Neural cell (in vitro differentiated cells): ENCODE measurements around the gene NAAA. TPM values are rescaled to one million over a fixed set of nuclear protein-coding genes. Genes with fewer than 3 reads are reported as not detected.

Source experiments
- H2AFZ ChIP-seq: fragments of 200-600, 300-800 bp; sonication (generic), shearing (Covaris generic); 2 replicates; pipeline ENCODE4 v1.6.0; 2014; ENCODE audit warnings: low read depth, mild to moderate bottlenecking, antibody characterized with exemption, low read length, moderate library complexity
- H3F3A ChIP-seq: fragments of 200-600 bp; shearing (Covaris generic); 2 replicates; pipeline ENCODE4 v1.6.1; 2016; ENCODE audit warnings: mild to moderate bottlenecking, moderate library complexity, mixed read lengths, antibody characterized with exemption, low read length; ENCODE audit not compliant: insufficient read depth, poor library complexity, severe bottlenecking
- H3K27ac ChIP-seq: fragments of 200-600, 300-800 bp; sonication (generic), shearing (Covaris generic); 2 replicates; pipeline ENCODE4 v1.5.1; 2014; ENCODE audit warnings: mild to moderate bottlenecking, low read length, moderate library complexity
- H3K27me3 ChIP-seq: fragments of 300-800, 200-600 bp; sonication (generic), shearing (Covaris generic); 2 replicates; pipeline ENCODE4 v1.6.0; 2014; ENCODE audit warnings: mild to moderate bottlenecking, low read depth, low read length, moderate library complexity; ENCODE audit not compliant: insufficient read depth
- H3K36me3 ChIP-seq: fragments of 300-800, 200-600 bp; sonication (generic), shearing (Covaris generic); 2 replicates; pipeline ENCODE4 v1.5.1; 2014; ENCODE audit warnings: mild to moderate bottlenecking, antibody characterized with exemption, low read length, moderate library complexity; ENCODE audit not compliant: insufficient read depth
- H3K4me2 ChIP-seq: fragments of 300-800, 200-600 bp; sonication (generic), shearing (Covaris generic); 2 replicates; pipeline ENCODE4 v1.6.0; 2014; ENCODE audit warnings: mild to moderate bottlenecking, low read length
- H3K4me3 ChIP-seq: fragments of 300-800, 200-600 bp; sonication (generic), shearing (Covaris generic); 2 replicates; pipeline ENCODE4 v1.5.1; 2014; ENCODE audit warnings: mild to moderate bottlenecking, low read length, moderate library complexity
- H3K79me2 ChIP-seq: fragments of 200-600 bp; shearing (Covaris generic); replicated peaks from 2 replicates; pipeline ENCODE4 v1.6.0; 2014; ENCODE audit warnings: mild to moderate bottlenecking, low read length, moderate library complexity; ENCODE audit not compliant: insufficient read depth
- H3K9ac ChIP-seq: fragments of 300-800, 200-600 bp; sonication (generic), shearing (Covaris generic); 2 replicates; pipeline ENCODE4 v1.6.1; 2016; ENCODE audit warnings: mild to moderate bottlenecking, low read length, mixed read lengths
- H3K9me2 ChIP-seq: fragments of 200-600 bp; shearing (Covaris generic); 2 replicates; pipeline ENCODE4 v1.6.1; 2016; ENCODE audit warnings: mild to moderate bottlenecking, low read length, mixed read lengths; ENCODE audit not compliant: insufficient read depth
- H3K9me3 ChIP-seq: fragments of 200-600, 300-800 bp; sonication (generic), shearing (Covaris generic); 2 replicates; pipeline ENCODE4 v1.6.1; 2016; ENCODE audit warnings: mild to moderate bottlenecking, mixed run types, low read length, moderate library complexity, mixed read lengths
- H4K20me1 ChIP-seq: fragments of 200-600 bp; shearing (Covaris generic); 2 replicates; pipeline ENCODE4 v1.6.1; 2016; ENCODE audit warnings: mild to moderate bottlenecking, mixed run types; ENCODE audit not compliant: insufficient read depth
- EP300 ChIP-seq: fragments of 450-650 bp; conservative IDR thresholded peaks from 2 replicates; pipeline ENCODE4 v1.6.1; 2014; ENCODE audit warnings: antibody characterized with exemption, mild to moderate bottlenecking, moderate library complexity; ENCODE audit not compliant: poor library complexity, severe bottlenecking
- EZH2 ChIP-seq: fragments of 200-600, 300-800 bp; shearing (Covaris generic), sonication (generic); IDR thresholded peaks from 2 replicates; pipeline ENCODE4 v1.6.1; 2014; ENCODE audit warnings: antibody characterized with exemption, low read length, borderline replicate concordance, mild to moderate bottlenecking; ENCODE audit not compliant: insufficient read depth, poor library complexity, severe bottlenecking
- MXI1 ChIP-seq: fragments of 450-650 bp; conservative IDR thresholded peaks from 2 replicates; pipeline ENCODE4 v1.6.1; 2014; ENCODE audit warnings: antibody characterized with exemption, mild to moderate bottlenecking; ENCODE audit not compliant: poor library complexity, severe bottlenecking
- POLR2AphosphoS5 ChIP-seq: IDR thresholded peaks from 2 replicates; pipeline ENCODE4 v1.6.1; 2012
- RAD21 ChIP-seq: fragments of 450-650 bp; conservative IDR thresholded peaks from 2 replicates; pipeline ENCODE4 v1.6.1; 2014; ENCODE audit warnings: antibody characterized with exemption, mild to moderate bottlenecking, moderate library complexity
- SMC3 ChIP-seq: fragments of 450-650 bp; conservative IDR thresholded peaks from 2 replicates; pipeline ENCODE4 v1.6.1; 2014; ENCODE audit warnings: antibody characterized with exemption, mild to moderate bottlenecking, moderate library complexity; ENCODE audit not compliant: poor library complexity
- TAF1 ChIP-seq: IDR thresholded peaks from 2 replicates; pipeline ENCODE4 v1.6.1; 2012; ENCODE audit warnings: low read depth
- polyA plus RNA-seq: library from polyadenylated mRNA; depleted of rRNA; stranded (reverse); fragments of >200 nt; gene quantifications from 2 replicates; pipeline ENCODE4 v1.2.3, GENCODE V29; 2014
- TF ChIP-seq, protein P1 (sequence below): fragments of 450-650 bp; IDR thresholded peaks from 2 replicates; pipeline ENCODE4 v1.5.1; 2014; ENCODE audit warnings: antibody characterized with exemption, mild to moderate bottlenecking, moderate library complexity; ENCODE audit not compliant: poor library complexity, severe bottlenecking
- TF ChIP-seq, protein P2 (sequence below): IDR thresholded peaks from 2 replicates; pipeline ENCODE4 v1.6.1; 2012; ENCODE audit warnings: borderline replicate concordance

The NAAA gene
- polyA plus RNA-seq, 1 donor from 2014 or later, result 11.9 TPM

- Histone ChIP-seq H3K36me3 (no peaks in the 10 kb centered on the region), H3F3A (no peaks in the 10 kb centered on the region), H3K4me2 (no peak overlapping the region), H3K4me3 (no peak overlapping the region), H3K9ac (no peak overlapping the region), H4K20me1 (no peaks in the 10 kb centered on the region), H2AFZ (no peak overlapping the region), H3K27me3 (no peaks in the 10 kb centered on the region), H3K79me2 (no peaks in the 10 kb centered on the region), H3K9me2 (no peaks in the 10 kb centered on the region), H3K9me3 (no peaks in the 10 kb centered on the region), H3K27ac (no peak overlapping the region)
- TF ChIP-seq MXI1, result no peak
- no peak for TF ChIP-seq RAD21
- TF ChIP-seq POLR2AphosphoS5, result no peak
- no peak for TF ChIP-seq EZH2
- TF ChIP-seq SMC3, result no peak
- no peak for TF ChIP-seq TAF1
- TF ChIP-seq EP300, result no peak
- TF ChIP-seq, protein P1, sequence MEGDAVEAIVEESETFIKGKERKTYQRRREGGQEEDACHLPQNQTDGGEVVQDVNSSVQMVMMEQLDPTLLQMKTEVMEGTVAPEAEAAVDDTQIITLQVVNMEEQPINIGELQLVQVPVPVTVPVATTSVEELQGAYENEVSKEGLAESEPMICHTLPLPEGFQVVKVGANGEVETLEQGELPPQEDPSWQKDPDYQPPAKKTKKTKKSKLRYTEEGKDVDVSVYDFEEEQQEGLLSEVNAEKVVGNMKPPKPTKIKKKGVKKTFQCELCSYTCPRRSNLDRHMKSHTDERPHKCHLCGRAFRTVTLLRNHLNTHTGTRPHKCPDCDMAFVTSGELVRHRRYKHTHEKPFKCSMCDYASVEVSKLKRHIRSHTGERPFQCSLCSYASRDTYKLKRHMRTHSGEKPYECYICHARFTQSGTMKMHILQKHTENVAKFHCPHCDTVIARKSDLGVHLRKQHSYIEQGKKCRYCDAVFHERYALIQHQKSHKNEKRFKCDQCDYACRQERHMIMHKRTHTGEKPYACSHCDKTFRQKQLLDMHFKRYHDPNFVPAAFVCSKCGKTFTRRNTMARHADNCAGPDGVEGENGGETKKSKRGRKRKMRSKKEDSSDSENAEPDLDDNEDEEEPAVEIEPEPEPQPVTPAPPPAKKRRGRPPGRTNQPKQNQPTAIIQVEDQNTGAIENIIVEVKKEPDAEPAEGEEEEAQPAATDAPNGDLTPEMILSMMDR, result no peak
- TF ChIP-seq, protein P2, sequence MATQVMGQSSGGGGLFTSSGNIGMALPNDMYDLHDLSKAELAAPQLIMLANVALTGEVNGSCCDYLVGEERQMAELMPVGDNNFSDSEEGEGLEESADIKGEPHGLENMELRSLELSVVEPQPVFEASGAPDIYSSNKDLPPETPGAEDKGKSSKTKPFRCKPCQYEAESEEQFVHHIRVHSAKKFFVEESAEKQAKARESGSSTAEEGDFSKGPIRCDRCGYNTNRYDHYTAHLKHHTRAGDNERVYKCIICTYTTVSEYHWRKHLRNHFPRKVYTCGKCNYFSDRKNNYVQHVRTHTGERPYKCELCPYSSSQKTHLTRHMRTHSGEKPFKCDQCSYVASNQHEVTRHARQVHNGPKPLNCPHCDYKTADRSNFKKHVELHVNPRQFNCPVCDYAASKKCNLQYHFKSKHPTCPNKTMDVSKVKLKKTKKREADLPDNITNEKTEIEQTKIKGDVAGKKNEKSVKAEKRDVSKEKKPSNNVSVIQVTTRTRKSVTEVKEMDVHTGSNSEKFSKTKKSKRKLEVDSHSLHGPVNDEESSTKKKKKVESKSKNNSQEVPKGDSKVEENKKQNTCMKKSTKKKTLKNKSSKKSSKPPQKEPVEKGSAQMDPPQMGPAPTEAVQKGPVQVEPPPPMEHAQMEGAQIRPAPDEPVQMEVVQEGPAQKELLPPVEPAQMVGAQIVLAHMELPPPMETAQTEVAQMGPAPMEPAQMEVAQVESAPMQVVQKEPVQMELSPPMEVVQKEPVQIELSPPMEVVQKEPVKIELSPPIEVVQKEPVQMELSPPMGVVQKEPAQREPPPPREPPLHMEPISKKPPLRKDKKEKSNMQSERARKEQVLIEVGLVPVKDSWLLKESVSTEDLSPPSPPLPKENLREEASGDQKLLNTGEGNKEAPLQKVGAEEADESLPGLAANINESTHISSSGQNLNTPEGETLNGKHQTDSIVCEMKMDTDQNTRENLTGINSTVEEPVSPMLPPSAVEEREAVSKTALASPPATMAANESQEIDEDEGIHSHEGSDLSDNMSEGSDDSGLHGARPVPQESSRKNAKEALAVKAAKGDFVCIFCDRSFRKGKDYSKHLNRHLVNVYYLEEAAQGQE, result no peak
These were observed 54.7 kb downstream of the NAAA start for GRCh38 chr4:75886104-75886503.

DNA sequence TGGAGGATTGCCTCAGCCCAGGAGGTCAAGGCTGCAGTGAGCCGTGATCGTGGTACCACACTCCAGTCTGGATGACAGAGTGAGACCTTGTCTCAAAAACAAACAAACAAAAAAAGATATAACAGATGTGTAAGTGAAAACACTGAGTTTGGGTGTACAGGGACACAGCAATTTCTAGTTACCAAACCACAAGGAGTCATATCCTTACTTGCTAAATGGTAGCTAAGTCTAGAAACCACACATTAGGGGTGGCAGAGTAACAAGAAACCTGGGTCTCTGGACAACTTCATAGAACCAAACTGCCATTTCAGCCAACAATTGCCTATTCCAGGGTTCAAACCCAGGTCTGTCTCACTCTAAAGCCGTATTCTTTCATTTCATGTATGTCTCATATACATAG, 59.3 kb downstream of the NAAA start:
- Histone ChIP-seq H3K36me3 (no peaks in the 10 kb centered on the region), H3K79me2 (no peaks in the 10 kb centered on the region), H3K9ac (no peak overlapping the region), H4K20me1 (no peaks in the 10 kb centered on the region), H3K4me3 (no peak overlapping the region), H3K9me3 (no peaks in the 10 kb centered on the region), H3F3A (no peaks in the 10 kb centered on the region), H3K27me3 (no peaks in the 10 kb centered on the region), H3K9me2 (no peaks in the 10 kb centered on the region), H3K27ac (no peak overlapping the region), H2AFZ (no peak overlapping the region), H3K4me2 (no peak overlapping the region)
- TF ChIP-seq EP300, result no peak
- TF ChIP-seq POLR2AphosphoS5, result no peak
- TF ChIP-seq MXI1, result no peak
- TF ChIP-seq, protein P2, result no peak
- TF ChIP-seq EZH2, result no peak
- no peak for TF ChIP-seq RAD21
- no peak for TF ChIP-seq SMC3
- TF ChIP-seq TAF1, result no peak
- TF ChIP-seq, protein P1, result no peak
